Measurements from ENCODE around the gene FBLN1.

FBLN1 gene

DNA sequence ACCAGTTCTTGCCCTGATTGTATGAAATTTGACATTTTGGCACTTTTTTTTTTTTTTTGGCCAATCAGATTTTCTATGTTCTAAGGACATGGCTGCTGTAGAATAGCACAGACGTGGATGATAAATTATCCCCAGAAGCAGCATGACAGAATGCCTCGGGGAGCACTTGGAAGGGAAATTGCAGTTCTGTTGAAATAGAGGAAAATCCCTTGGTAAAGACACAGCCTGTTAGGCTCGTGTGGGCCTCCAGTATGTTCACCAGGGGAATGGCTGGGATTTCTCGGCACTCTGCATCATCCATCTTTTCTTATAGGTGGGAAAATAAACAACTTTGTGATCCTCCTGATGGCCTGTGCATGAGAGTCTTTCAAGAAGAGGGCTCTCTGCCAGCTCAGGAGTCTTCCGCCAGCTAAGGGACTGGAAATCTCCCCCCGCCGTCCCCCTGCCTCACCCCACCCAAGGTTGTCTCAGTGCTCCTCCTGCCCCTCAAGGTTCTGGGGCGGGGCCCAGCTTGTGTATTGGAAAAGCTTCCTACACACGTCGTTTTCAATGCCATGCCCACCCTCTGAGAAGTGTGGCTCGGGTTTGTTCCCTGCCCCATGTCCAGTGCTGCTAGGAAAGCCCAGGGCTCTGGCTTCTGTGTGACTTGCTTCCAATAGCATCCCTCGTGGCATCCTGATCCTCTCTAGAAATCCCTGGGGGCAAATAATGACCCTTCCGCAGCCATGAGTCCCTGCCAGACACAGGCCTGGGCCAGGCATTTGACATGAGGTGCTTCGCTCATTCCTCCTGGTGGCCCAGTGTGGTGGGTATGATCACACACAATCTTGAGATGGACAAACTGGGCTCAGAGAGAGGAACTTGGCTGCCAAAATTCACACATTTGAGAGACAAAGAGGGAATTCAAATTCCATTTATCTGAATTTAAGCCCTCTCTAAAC is 98.4 kb downstream of the FBLN1 start:
- H4K20me1 ChIP-seq (ENCODE audit: low read depth, low read length), result no peaks in the 10 kb centered on the region
- H3K27me3 ChIP-seq (ENCODE audit: low read length), result no peaks in the 10 kb centered on the region
- no peaks in the 10 kb centered on the region for H3K9me2 ChIP-seq (replicated peaks; ENCODE audit: insufficient read depth, low read length)
- no peaks in the 10 kb centered on the region for H3K79me2 ChIP-seq (ENCODE audit: insufficient read depth, low read length)
- no peak overlapping the region for H3K9ac ChIP-seq (ENCODE audit: low read length)
- H3K27ac ChIP-seq (ENCODE audit: low read depth, low read length), result no peak overlapping the region
- H2AFZ ChIP-seq (ENCODE audit: low read depth, low read length, severe bottlenecking), result no peak overlapping the region
- no peak overlapping the region for H3K4me3 ChIP-seq (ENCODE audit: insufficient read depth, low read length, poor library complexity, severe bottlenecking)
- H3K4me2 ChIP-seq (ENCODE audit: low read depth, low read length, poor library complexity, severe bottlenecking), result no peak overlapping the region
- H3K36me3 ChIP-seq (ENCODE audit: low read length), result no peaks in the 10 kb centered on the region
- H3F3A ChIP-seq (ENCODE audit: insufficient read depth), result no peaks in the 10 kb centered on the region
- no peaks in the 10 kb centered on the region for H3K9me3 ChIP-seq (ENCODE audit: insufficient read depth, low read length)
- TF ChIP-seq, protein P1, sequence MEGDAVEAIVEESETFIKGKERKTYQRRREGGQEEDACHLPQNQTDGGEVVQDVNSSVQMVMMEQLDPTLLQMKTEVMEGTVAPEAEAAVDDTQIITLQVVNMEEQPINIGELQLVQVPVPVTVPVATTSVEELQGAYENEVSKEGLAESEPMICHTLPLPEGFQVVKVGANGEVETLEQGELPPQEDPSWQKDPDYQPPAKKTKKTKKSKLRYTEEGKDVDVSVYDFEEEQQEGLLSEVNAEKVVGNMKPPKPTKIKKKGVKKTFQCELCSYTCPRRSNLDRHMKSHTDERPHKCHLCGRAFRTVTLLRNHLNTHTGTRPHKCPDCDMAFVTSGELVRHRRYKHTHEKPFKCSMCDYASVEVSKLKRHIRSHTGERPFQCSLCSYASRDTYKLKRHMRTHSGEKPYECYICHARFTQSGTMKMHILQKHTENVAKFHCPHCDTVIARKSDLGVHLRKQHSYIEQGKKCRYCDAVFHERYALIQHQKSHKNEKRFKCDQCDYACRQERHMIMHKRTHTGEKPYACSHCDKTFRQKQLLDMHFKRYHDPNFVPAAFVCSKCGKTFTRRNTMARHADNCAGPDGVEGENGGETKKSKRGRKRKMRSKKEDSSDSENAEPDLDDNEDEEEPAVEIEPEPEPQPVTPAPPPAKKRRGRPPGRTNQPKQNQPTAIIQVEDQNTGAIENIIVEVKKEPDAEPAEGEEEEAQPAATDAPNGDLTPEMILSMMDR (IDR thresholded peaks at IDR 0.05; ENCODE audit: insufficient read depth, low read length, poor library complexity, severe bottlenecking), result no peak
- TF ChIP-seq EZH2phosphoT487 (conservative IDR thresholded peaks at IDR 0.05; ENCODE audit: low read length), result no peak

DNA sequence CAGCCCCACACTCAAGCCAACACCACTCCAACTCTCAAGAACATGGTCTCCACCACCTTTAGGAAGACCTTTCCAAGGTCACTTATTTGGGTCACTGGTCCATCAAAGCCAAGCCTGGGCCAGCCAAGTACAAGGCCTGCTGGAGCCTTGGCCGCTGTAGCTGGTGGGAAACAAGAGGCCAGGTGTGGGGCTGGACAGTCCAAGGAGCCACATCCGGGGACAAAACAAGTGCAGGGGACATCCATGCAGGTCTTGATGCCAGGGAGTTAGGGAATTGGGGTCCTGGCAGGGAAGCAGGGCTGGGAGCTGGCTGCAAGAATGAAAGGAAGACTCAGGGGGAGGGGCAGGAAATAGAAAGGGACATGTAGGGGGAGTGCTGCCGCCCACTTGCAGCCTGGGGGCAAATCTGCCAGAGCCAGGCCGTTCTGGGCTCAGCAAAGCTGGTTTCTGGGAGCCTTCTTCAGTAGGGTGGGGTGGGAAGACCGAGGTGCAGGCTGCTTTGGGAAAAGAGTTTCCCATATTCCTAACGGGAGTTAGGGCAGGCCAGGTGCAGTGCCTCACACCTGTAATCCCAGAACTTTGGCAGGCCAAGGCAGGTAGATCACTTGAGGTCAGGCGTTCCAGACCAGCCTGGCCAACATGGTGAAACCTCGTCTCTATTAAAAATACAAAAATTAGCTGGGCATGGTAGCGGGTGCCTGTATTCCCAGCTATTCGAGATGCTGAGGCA is 99.5 kb downstream of the FBLN1 start:
- Histone ChIP-seq H3K36me3 (ENCODE audit: low read length) (no peaks in the 10 kb centered on the region), H3K4me3 (ENCODE audit: insufficient read depth, low read length, poor library complexity, severe bottlenecking) (no peak overlapping the region), H3K79me2 (ENCODE audit: insufficient read depth, low read length) (no peaks in the 10 kb centered on the region), H4K20me1 (ENCODE audit: low read depth, low read length) (no peaks in the 10 kb centered on the region), H3K9me2 (replicated peaks; ENCODE audit: insufficient read depth, low read length) (no peaks in the 10 kb centered on the region), H3K27ac (ENCODE audit: low read depth, low read length) (no peak overlapping the region), H3K9ac (ENCODE audit: low read length) (no peak overlapping the region), H2AFZ (ENCODE audit: low read depth, low read length, severe bottlenecking) (no peak overlapping the region), H3K9me3 (ENCODE audit: insufficient read depth, low read length) (no peaks in the 10 kb centered on the region), H3F3A (ENCODE audit: insufficient read depth) (no peaks in the 10 kb centered on the region), H3K27me3 (ENCODE audit: low read length) (no peaks in the 10 kb centered on the region), H3K4me2 (ENCODE audit: low read depth, low read length, poor library complexity, severe bottlenecking) (no peak overlapping the region)
- TF ChIP-seq EZH2phosphoT487 (conservative IDR thresholded peaks at IDR 0.05; ENCODE audit: low read length), result no peak
- TF ChIP-seq, protein P1 (IDR thresholded peaks at IDR 0.05; ENCODE audit: insufficient read depth, low read length, poor library complexity, severe bottlenecking), result no peak

DNA sequence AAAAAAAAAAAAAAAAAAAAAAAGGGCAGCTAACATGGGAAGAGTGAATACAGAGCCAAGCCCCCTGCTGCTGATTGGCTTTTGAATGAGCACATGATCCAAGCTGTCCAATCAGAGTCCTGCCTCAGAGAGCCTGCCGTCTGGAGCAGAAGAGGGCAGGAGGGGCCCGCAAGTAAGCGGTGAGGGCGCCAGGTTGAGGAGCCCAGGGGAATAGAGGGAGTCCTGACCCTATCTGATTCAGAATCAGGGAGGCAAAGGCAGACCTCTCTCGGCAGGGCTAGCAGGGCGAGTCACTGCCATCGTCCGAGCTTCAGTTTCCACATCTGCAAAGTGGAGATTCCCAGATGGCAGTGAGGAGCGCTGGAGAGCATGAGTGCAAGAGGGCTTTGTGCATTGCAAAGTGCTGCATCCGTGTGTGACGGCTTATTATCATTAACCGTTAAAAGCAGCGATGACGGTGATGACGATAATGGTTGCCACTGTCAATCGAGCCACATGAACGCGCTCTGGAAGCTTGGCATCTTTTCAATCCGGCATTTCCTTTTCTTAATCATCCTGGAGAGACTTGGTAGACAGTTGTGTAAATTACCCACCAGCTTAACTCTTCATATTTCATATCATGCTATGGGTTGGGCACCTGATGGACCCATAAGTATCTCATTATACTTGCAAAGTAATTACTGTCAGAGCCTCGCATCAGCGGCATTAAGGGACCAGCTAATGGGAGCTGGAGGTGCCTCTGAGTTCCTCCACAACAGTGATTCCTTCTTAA is 100.3 kb downstream of the FBLN1 start:
- H2AFZ ChIP-seq (ENCODE audit: low read depth, low read length, severe bottlenecking), result no peak overlapping the region

More for the DNA sequence above, 100.3 kb downstream of the FBLN1 start:
- H3K9me3 ChIP-seq (ENCODE audit: insufficient read depth, low read length), result no peaks in the 10 kb centered on the region
- H3K9ac ChIP-seq (ENCODE audit: low read length), result no peak overlapping the region
- no peak for TF ChIP-seq EZH2phosphoT487 (conservative IDR thresholded peaks at IDR 0.05; ENCODE audit: low read length)
- TF ChIP-seq, protein P1 (IDR thresholded peaks at IDR 0.05; ENCODE audit: insufficient read depth, low read length, poor library complexity, severe bottlenecking), result no peak
- no peaks in the 10 kb centered on the region for H3K9me2 ChIP-seq (replicated peaks; ENCODE audit: insufficient read depth, low read length)
- H3K4me3 ChIP-seq (ENCODE audit: insufficient read depth, low read length, poor library complexity, severe bottlenecking), result no peak overlapping the region
- H4K20me1 ChIP-seq (ENCODE audit: low read depth, low read length), result no peaks in the 10 kb centered on the region
- H3K79me2 ChIP-seq (ENCODE audit: insufficient read depth, low read length), result no peaks in the 10 kb centered on the region
- no peaks in the 10 kb centered on the region for H3F3A ChIP-seq (ENCODE audit: insufficient read depth)
- H3K27ac ChIP-seq (ENCODE audit: low read depth, low read length), result no peak overlapping the region
- no peaks in the 10 kb centered on the region for H3K36me3 ChIP-seq (ENCODE audit: low read length)
- H3K4me2 ChIP-seq (ENCODE audit: low read depth, low read length, poor library complexity, severe bottlenecking), result no peak overlapping the region
- H3K27me3 ChIP-seq (ENCODE audit: low read length), result no peaks in the 10 kb centered on the region
